OCI-LY1 (cell line): ENCODE measurements around the gene KCNH6.

Experiments
- EZH2 ChIP-seq: fragments of 200-600 bp; sonication (generic), shearing (Covaris generic); IDR thresholded peaks from 2 replicates; pipeline ENCODE4 v1.8.0; 2017; ENCODE audit warnings: borderline replicate concordance, mixed run types, mild to moderate bottlenecking, antibody characterized with exemption, low read length, moderate library complexity, mixed read lengths
- TF ChIP-seq, protein P1 (sequence below): fragments of 200-600 bp; sonication (generic), shearing (Covaris generic); IDR thresholded peaks from 2 replicates; pipeline ENCODE4 v1.5.1; 2017; ENCODE audit warnings: mild to moderate bottlenecking, antibody characterized with exemption, low read length, moderate library complexity, mixed read lengths

DNA sequence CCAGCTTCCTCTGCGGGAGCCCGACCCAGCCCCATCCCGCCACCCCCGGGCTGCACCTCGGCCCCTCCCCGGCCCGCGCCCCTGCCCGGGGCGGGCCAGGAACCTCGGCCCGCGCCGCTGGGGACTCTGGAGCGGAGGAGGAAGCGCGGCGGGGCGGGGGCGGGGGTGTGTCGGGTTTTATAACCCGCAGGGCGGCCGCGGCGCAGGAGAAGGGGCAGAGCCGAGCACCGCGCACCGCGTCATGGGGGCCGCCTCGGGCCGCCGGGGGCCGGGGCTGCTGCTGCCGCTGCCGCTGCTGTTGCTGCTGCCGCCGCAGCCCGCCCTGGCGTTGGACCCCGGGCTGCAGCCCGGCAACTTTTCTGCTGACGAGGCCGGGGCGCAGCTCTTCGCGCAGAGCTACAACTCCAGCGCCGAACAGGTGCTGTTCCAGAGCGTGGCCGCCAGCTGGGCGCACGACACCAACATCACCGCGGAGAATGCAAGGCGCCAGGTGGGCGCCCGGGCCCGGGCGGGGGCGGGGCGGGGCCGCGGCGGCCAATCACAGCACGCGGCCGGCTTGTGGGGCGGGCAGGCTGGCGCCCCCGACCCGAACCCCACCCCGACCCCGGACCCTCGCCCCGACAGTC lies 46.2 kb upstream of the KCNH6 start, which contains the start of gene ACE:
- TF ChIP-seq EZH2, result no peak
- TF ChIP-seq, protein P1, sequence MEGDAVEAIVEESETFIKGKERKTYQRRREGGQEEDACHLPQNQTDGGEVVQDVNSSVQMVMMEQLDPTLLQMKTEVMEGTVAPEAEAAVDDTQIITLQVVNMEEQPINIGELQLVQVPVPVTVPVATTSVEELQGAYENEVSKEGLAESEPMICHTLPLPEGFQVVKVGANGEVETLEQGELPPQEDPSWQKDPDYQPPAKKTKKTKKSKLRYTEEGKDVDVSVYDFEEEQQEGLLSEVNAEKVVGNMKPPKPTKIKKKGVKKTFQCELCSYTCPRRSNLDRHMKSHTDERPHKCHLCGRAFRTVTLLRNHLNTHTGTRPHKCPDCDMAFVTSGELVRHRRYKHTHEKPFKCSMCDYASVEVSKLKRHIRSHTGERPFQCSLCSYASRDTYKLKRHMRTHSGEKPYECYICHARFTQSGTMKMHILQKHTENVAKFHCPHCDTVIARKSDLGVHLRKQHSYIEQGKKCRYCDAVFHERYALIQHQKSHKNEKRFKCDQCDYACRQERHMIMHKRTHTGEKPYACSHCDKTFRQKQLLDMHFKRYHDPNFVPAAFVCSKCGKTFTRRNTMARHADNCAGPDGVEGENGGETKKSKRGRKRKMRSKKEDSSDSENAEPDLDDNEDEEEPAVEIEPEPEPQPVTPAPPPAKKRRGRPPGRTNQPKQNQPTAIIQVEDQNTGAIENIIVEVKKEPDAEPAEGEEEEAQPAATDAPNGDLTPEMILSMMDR, result no peak
